GM23248 (cell line): Measurements from ENCODE around the gene PCNX4. TPM values are rescaled to one million over a fixed set of nuclear protein-coding genes. Genes with fewer than 3 reads are reported as not detected.

Source experiments
- DNase-seq: peaks from one replicate; pipeline ENCODE4 v3.0.0-alpha.2; 2015
- H2AFZ ChIP-seq: fragments of 200-600 bp; sonication (generic); 2 replicates; pipeline ENCODE4 v1.6.1; 2016; ENCODE audit warnings: antibody characterized with exemption
- H3F3A ChIP-seq: fragments of 200-600 bp; sonication (generic); 2 replicates; pipeline ENCODE4 v1.6.1; 2016; ENCODE audit warnings: mild to moderate bottlenecking, antibody characterized with exemption, mixed run types; ENCODE audit not compliant: insufficient read depth
- H3K27ac ChIP-seq: fragments of 200-600 bp; sonication (generic); 2 replicates; pipeline ENCODE4 v1.5.1; 2016; ENCODE audit warnings: mild to moderate bottlenecking
- H3K27me3 ChIP-seq: fragments of 200-600 bp; sonication (generic); replicated peaks from 2 replicates; pipeline ENCODE4 v1.6.1; 2016; ENCODE audit warnings: mild to moderate bottlenecking; ENCODE audit not compliant: insufficient read depth
- H3K36me3 ChIP-seq: fragments of 200-600 bp; sonication (generic); 2 replicates; pipeline ENCODE4 v1.6.1; 2016; ENCODE audit warnings: low read depth, mild to moderate bottlenecking
- H3K4me1 ChIP-seq: fragments of 200-600 bp; sonication (generic); 2 replicates; pipeline ENCODE4 v1.6.1; 2016; ENCODE audit warnings: mild to moderate bottlenecking; ENCODE audit not compliant: insufficient read depth
- H3K4me2 ChIP-seq: fragments of 200-600 bp; sonication (generic); one replicate; pipeline ENCODE4 v1.6.1; 2016; ENCODE audit warnings: mild to moderate bottlenecking; ENCODE audit not compliant: unreplicated experiment
- H3K4me3 ChIP-seq: fragments of 200-600 bp; sonication (generic); 2 replicates; pipeline ENCODE4 v1.5.1; 2016; ENCODE audit warnings: mild to moderate bottlenecking
- H3K79me2 ChIP-seq: fragments of 200-600 bp; sonication (generic); 2 replicates; pipeline ENCODE4 v1.6.1; 2016; ENCODE audit warnings: mild to moderate bottlenecking; ENCODE audit not compliant: insufficient read depth
- H3K9ac ChIP-seq: fragments of 200-600 bp; sonication (generic); 2 replicates; pipeline ENCODE4 v1.6.1; 2016; ENCODE audit warnings: mild to moderate bottlenecking
- H3K9me2 ChIP-seq: fragments of 200-600 bp; sonication (generic); 2 replicates; pipeline ENCODE4 v1.6.1; 2016; ENCODE audit warnings: mixed run types, mild to moderate bottlenecking, moderate library complexity; ENCODE audit not compliant: insufficient read depth
- H3K9me3 ChIP-seq: fragments of 200-600 bp; sonication (generic); one replicate; pipeline ENCODE4 v1.6.1; 2017; ENCODE audit warnings: low read depth
- H4K20me1 ChIP-seq: fragments of 200-600 bp; sonication (generic); 2 replicates; pipeline ENCODE4 v1.6.0; 2016; ENCODE audit not compliant: insufficient read depth
- EZH2 ChIP-seq: fragments of 200-600 bp; sonication (generic); IDR thresholded peaks from 2 replicates; pipeline ENCODE4 v1.6.1; 2018; ENCODE audit warnings: antibody characterized with exemption, mild to moderate bottlenecking; ENCODE audit not compliant: insufficient read depth, poor library complexity, severe bottlenecking
- EZH2phosphoT487 ChIP-seq: fragments of 200-600 bp; sonication (generic); IDR thresholded peaks from 2 replicates; pipeline ENCODE4 v1.6.1; 2018; ENCODE audit warnings: antibody characterized with exemption, moderate library complexity, mild to moderate bottlenecking, low read depth; ENCODE audit not compliant: insufficient read depth
- WGBS, 2 experiments: methylation state at CpG; one replicate each; pipeline ENCODE4 v1.1.6; 2015 to 2017; ENCODE audit warnings: low lambda C conversion rate in 2 of 2, low coverage in 1 of 2; ENCODE audit errors: missing lambda C conversion rate in 2 of 2; 5-methylcytosine and 5-hydroxymethylcytosine counted together
- in situ Hi-C: fragments of 300-500 bp; cut with MboI; formaldehyde crosslinking; loops from 2 replicates; pipeline ENCODE4 v1.15.0; 2020
- polyA plus RNA-seq: library from polyadenylated mRNA; unstranded; fragments of >200 nt; fragmentation: Nextera tagmentation; extraction: Ambion mirVana; gene quantifications from 2 replicates; pipeline ENCODE4 v1.2.1, GENCODE V29; 2016
- total RNA-seq: library from RNA; depleted of rRNA; stranded (reverse); fragments of >200 nt; shearing (Covaris generic); gene quantifications from 2 replicates; pipeline ENCODE4 v1.2.3, GENCODE V29; 2014

PCNX4 gene
- total and polyA plus RNA-seq, 2 experiments from 2014 or later = 39.4 to 44.3 TPM

- Histone ChIP-seq H2AFZ (no peak overlapping the region), H3K9ac (no peak overlapping the region), H3K27ac (no peak overlapping the region), H3K36me3 (no peaks in the 10 kb centered on the region), H3K4me2 (no peak overlapping the region), H3K9me2 (no peaks in the 10 kb centered on the region), H3F3A (no peaks in the 10 kb centered on the region), H3K9me3 (no peaks in the 10 kb centered on the region), H3K27me3 (peaks cover 12% of the 10 kb centered on the region; the same call in 1 of the 2 replicates), H3K4me3 (no peak overlapping the region), H4K20me1 (no peaks in the 10 kb centered on the region), H3K79me2 (no peaks in the 10 kb centered on the region), H3K4me1 (no peaks in the 10 kb centered on the region)
- in situ Hi-C loops = no loop called here
- 6 to 14% methylated on average over 8 of the region's 8 CpGs for WGBS, 2 experiments
- no peak for DNase-seq
- TF ChIP-seq EZH2 (no peak), EZH2phosphoT487 (no peak)
Observed at GRCh38 chr14:60204104-60204842, 112.5 kb downstream of the PCNX4 start.

- Histone ChIP-seq H3F3A (no peaks in the 10 kb centered on the region), H2AFZ (no peak overlapping the region), H3K79me2 (no peaks in the 10 kb centered on the region), H3K4me3 (no peak overlapping the region), H3K4me1 (no peaks in the 10 kb centered on the region), H3K9me2 (no peaks in the 10 kb centered on the region), H4K20me1 (no peaks in the 10 kb centered on the region), H3K36me3 (no peaks in the 10 kb centered on the region), H3K27me3 (peaks cover 12% of the 10 kb centered on the region; the same call in 1 of the 2 replicates), H3K27ac (no peak overlapping the region), H3K4me2 (no peak overlapping the region), H3K9ac (no peak overlapping the region), H3K9me3 (no peaks in the 10 kb centered on the region)
- no peak for DNase-seq
- in situ Hi-C loops = no loop called here
- TF ChIP-seq EZH2phosphoT487 (no peak), EZH2 (no peak)
- WGBS, 2 experiments = 26 to 29% methylated on average over 6 of the region's 6 CpGs
Observed at GRCh38 chr14:60204843-60205774, 113.4 kb downstream of the PCNX4 start.

- Histone ChIP-seq H2AFZ (no peak overlapping the region), H3F3A (no peaks in the 10 kb centered on the region), H3K9me3 (no peaks in the 10 kb centered on the region), H3K4me2 (no peak overlapping the region), H3K4me1 (no peaks in the 10 kb centered on the region), H3K9ac (no peak overlapping the region), H3K27me3 (peaks cover 12% of the 10 kb centered on the region; the same call in 1 of the 2 replicates), H3K36me3 (no peaks in the 10 kb centered on the region), H3K79me2 (no peaks in the 10 kb centered on the region), H3K27ac (no peak overlapping the region), H3K9me2 (no peaks in the 10 kb centered on the region), H3K4me3 (no peak overlapping the region), H4K20me1 (no peaks in the 10 kb centered on the region)
- 26 to 33% methylated on average over 7 of the region's 7 CpGs for WGBS, 2 experiments
- TF ChIP-seq EZH2 (no peak), EZH2phosphoT487 (no peak)
- in situ Hi-C loops = no loop called here
- DNase-seq = no peak
Observed at GRCh38 chr14:60206249-60206670, 114.5 kb downstream of the PCNX4 start.

GRCh38 chr14:60206837-60207533 is 115.3 kb downstream of the PCNX4 start:
- no peak for TF ChIP-seq EZH2phosphoT487
- Histone ChIP-seq H3K27ac (no peak overlapping the region), H3K4me1 (no peaks in the 10 kb centered on the region), H3K4me3 (no peak overlapping the region), H4K20me1 (no peaks in the 10 kb centered on the region), H3K27me3 (peaks cover 12% of the 10 kb centered on the region; the same call in 1 of the 2 replicates), H3K36me3 (no peaks in the 10 kb centered on the region), H3K79me2 (no peaks in the 10 kb centered on the region), H3K9ac (no peak overlapping the region), H3K9me3 (no peaks in the 10 kb centered on the region), H3K9me2 (no peaks in the 10 kb centered on the region), H3F3A (no peaks in the 10 kb centered on the region), H3K4me2 (no peak overlapping the region), H2AFZ (no peak overlapping the region)
- DNase-seq = no peak
- 50 to 53% methylated on average over 6 of the region's 6 CpGs for WGBS, 2 experiments
- in situ Hi-C loops = no loop called here
